NAMALWA (cell line): ENCODE measurements around the gene USP32.
A peak's percentile ranks its signal among the peaks of the same experiment; 100 is the strongest.
"Not testable (repeated sequence)": the region's sequence is repeated elsewhere in the genome, so short reads cannot be mapped to it uniquely, and the experiment has no call there.

Experiments used
- DNase-seq: peaks from one replicate; pipeline ENCODE4 v3.0.0-alpha.2; 2015; ENCODE audit warnings: low spot score

Gene USP32

DNA sequence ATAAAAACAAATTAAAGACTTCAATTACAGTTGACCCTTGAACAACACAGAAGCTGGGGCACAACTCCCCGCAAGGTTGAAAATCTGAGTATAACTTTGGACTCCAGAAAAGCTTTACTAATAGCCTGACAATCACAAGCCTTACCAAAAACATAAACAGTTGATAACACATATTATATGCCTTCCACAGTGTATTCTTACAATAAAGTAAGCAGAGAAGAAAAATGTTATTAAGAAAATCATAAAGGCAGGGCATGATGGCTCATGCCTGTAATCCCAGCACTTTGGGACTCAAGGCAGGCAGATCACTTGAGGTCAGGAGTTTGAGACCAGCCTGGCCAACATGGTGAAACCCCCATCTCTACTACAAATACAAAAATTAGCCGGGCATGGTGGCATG lies 58.9 kb downstream of the USP32 start:
- DNase-seq, result not testable (repeated sequence)

- DNase-seq, result no peak
Observed at GRCh38 chr17:60332574-60332973, 59.4 kb downstream of the USP32 start.

GRCh38 chr17:60330731-60331130 lies 61.2 kb downstream of the USP32 start:
- no peak for DNase-seq

GRCh38 chr17:60328679-60329078 lies 63.3 kb downstream of the USP32 start:
- DNase-seq, result no peak

DNA sequence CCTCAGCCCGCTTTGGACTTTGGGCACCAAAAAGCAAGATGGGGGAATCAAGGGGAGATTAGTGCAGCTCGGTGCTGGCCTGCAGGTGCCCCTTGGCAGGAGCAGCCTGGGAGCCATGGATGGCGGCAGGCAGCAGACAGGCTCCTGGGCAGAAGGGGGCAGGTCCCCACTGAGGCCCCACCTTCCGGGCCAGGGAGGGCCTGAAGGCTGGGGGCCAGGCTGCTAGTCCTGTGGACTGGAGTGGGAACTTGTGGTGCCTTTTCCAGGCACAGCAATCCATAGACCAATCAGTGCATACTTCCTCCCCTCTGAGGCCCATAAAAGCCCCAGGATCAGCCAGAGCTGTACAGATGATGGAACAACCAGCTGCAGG lies 64.0 kb downstream of the USP32 start:
- DNase-seq, result no peak

GRCh38 chr17:60327134-60327900 lies 64.6 kb downstream of the USP32 start:
- no peak for DNase-seq

DNA sequence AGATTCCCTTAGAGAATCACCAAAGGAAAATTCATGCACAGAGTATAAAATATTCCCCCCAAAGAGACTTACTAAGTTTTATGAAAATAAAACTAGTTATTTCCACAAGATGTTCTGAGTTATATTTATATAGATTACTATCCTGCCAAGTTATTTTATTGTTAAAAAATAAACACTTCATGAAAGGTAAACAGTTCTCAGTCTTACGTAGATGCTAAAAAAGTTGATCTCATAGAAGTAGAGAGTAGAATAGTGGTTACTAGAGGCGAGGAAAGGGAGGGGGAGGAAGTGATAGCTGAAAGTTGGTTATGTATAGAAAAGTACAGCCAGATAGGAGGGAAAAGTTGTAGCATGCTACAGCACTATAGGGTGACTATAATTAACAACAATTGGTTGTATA lies 65.2 kb downstream of the USP32 start:
- DNase-seq, result no peak

GRCh38 chr17:60325730-60326524 lies 66.0 kb downstream of the USP32 start:
- DNase-seq, result no peak

DNA sequence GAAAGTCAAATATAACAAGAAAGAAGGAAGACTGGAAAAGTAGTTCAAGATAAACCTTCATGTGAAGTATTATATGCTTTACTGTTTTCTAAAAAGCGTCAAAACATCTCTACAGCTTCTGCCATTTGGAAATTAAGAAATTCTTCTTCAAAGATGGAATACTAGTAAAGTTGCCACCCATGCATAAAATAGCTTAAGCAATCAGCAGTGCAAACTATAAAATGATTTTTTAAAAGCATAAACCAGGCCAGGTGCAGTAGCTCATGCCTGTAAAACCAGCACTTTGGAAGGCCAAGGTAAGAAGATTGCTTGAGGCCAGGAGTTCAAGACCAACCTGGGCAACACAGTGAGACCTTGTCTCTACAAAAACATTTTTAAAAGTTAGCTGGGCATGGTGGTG lies 68.2 kb downstream of the USP32 start:
- no peak for DNase-seq

- no peak for DNase-seq
Observed at GRCh38 chr17:60322056-60322387, 69.9 kb downstream of the USP32 start.

- DNase-seq, result no peak
Observed at GRCh38 chr17:60321336-60322055, 70.4 kb downstream of the USP32 start.

GRCh38 chr17:60318830-60319229 lies 73.1 kb downstream of the USP32 start:
- DNase-seq, result no peak

- DNase-seq, result no peak
Observed at GRCh38 chr17:60318326-60318725, 73.6 kb downstream of the USP32 start.

- peak; percentile 9 for DNase-seq
Observed at GRCh38 chr17:60315650-60316049, 76.3 kb downstream of the USP32 start.

- DNase-seq, result peak; percentile 7
Observed at GRCh38 chr17:60314900-60315299, 77.0 kb downstream of the USP32 start.

DNA sequence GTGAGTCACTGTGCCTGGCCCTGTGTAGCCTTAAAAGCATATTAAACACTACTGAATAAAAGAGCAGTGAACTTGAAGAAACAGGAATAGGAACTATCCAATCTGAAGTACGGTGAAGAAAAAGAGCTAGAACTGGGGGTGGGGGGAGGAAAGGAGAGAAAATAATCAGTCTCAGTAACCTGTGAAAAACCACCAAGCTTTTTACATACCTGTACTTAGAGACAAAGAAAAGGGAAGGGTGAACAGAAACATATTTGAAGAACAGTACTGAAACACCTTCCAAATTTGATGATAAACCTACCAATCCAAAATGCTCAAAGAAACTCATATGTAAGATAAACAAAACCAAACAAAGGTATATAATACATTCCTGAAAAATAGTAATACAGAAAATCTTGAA lies 77.5 kb downstream of the USP32 start:
- DNase-seq, result no peak

DNA sequence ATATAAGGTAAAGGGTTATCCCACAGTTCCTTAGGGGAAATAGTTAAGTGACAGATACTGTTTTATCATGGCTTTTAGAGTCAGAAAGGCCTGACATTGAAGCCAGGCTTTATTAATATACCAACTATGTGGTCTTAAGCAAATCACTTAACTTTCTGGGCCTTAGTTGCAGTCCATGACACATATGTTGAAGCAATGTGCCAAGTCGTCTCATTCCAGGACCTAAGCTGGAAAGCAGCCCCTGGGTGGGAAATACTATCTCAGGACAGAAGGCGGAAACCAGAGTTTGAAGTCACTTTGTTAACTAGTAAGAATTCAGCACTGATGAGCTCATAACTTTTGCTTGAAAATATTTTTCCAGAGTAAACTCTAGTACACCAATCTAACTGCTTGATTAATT lies 80.0 kb downstream of the USP32 start:
- no peak for DNase-seq

- no peak for DNase-seq
Observed at GRCh38 chr17:60311186-60311585, 80.7 kb downstream of the USP32 start.

GRCh38 chr17:60305141-60305540 lies 86.8 kb downstream of the USP32 start:
- DNase-seq, result peak; percentile 47

- DNase-seq, result no peak
Observed at GRCh38 chr17:60304502-60304901, 87.4 kb downstream of the USP32 start.

GRCh38 chr17:60303406-60304099 lies 88.4 kb downstream of the USP32 start:
- no peak for DNase-seq

GRCh38 chr17:60301649-60302048 lies 90.3 kb downstream of the USP32 start:
- DNase-seq, result no peak
